Activated CD4-positive, alpha-beta T cell treated with anti-CD3 and anti-CD28 coated beads for 36 hours (primary cell): Measurements from ENCODE around the gene KLHDC9. TPM values are rescaled to one million over a fixed set of nuclear protein-coding genes. Genes with fewer than 3 reads are reported as not detected.

Source experiments
- ATAC-seq: fragments of 200-7000 bp; cut with Tn5 transposase; one replicate; pipeline ENCODE4 v1.10.0; 2021; ENCODE audit warnings: mild to moderate bottlenecking, moderate library complexity
- CTCF ChIA-PET: fragments of 350-600 bp; sonication (Branson Sonifier 250); formaldehyde crosslinking; loops from one replicate; lab custom pipeline; 2021; ENCODE audit warnings: antibody characterized with exemption; lab: Charles Lee
- POLR2A ChIA-PET: fragments of 350-600 bp; sonication (Branson Sonifier 250); formaldehyde crosslinking; loops from one replicate; lab custom pipeline; 2021; ENCODE audit warnings: antibody characterized with exemption, inconsistent platforms; lab: Charles Lee
- DNase-seq: peaks from one replicate; pipeline ENCODE4 v3.0.0-alpha.2; 2020
- H3K27ac Mint-ChIP-seq: one replicate; pipeline ENCODE4 v1.8.0; 2021; ENCODE audit warnings: mixed read lengths
- H3K27me3 Mint-ChIP-seq: one replicate; pipeline ENCODE4 v1.8.0; 2021; ENCODE audit warnings: mixed read lengths
- H3K36me3 Mint-ChIP-seq: one replicate; pipeline ENCODE4 v1.8.0; 2021; ENCODE audit warnings: low read depth, mixed read lengths
- H3K4me1 Mint-ChIP-seq: one replicate; pipeline ENCODE4 v1.8.0; 2021; ENCODE audit warnings: mixed read lengths
- H3K4me3 Mint-ChIP-seq: one replicate; pipeline ENCODE4 v1.8.0; 2021; ENCODE audit warnings: mild to moderate bottlenecking, moderate library complexity, mixed read lengths
- H3K9me3 Mint-ChIP-seq: one replicate; pipeline ENCODE4 v1.8.0; 2021; ENCODE audit warnings: low read depth, mixed read lengths
- intact Hi-C, 2 experiments: fragments of 100-400 bp; cut with DNase I in 1 of 2; cut with micrococcal nuclease in 1 of 2; formaldehyde crosslinking; loops; one replicate each; pipeline versions ENCODE4 v1.14.2 to v1.15.1; 2022 to 2024; cut with DNase I, micrococcal nuclease
- total RNA-seq, 2 experiments: library from RNA; stranded (reverse); gene quantifications; one replicate each; pipeline ENCODE4 v1.2.3, GENCODE V29; 2021

KLHDC9 gene
- total RNA-seq, 2 experiments from 2014 or later = 0.39 to 0.50 TPM

- H3K27me3 Mint-ChIP-seq = no peaks in the 10 kb centered on the region
- H3K4me1 Mint-ChIP-seq = peaks cover 57% of the 10 kb centered on the region
- ChIA-PET POLR2A (interaction anchor here (1.5 kb wide), 1 partner anchor 12 kb away, joined by 7 read pairs; the partner anchor contains the start of genes NIT1 and PFDN2), CTCF (interaction anchor here (0.5 to 1.5 kb wide), 3 partner anchors 8 to 184 kb away, joined by 3 to 4 read pairs (median 4); partner anchors contain the start of genes PPOX and SDHC)
- intact Hi-C loops = no loop called here
- no peak for DNase-seq
- no peak overlapping the region for H3K4me3 Mint-ChIP-seq
- ATAC-seq = no peak
- peaks cover 57% of the 10 kb centered on the region for H3K36me3 Mint-ChIP-seq
- no peaks in the 10 kb centered on the region for H3K9me3 Mint-ChIP-seq
- H3K27ac Mint-ChIP-seq = peak overlapping the region; percentile 62
Observed at GRCh38 chr1:161130266-161130665, 32.1 kb downstream of the KLHDC9 start.

- Mint-ChIP-seq H3K9me3 (no peaks in the 10 kb centered on the region), H3K27me3 (no peaks in the 10 kb centered on the region), H3K27ac (peak overlapping the region; percentile 62), H3K4me3 (no peak overlapping the region), H3K36me3 (peaks cover 47% of the 10 kb centered on the region), H3K4me1 (peaks cover 51% of the 10 kb centered on the region)
- intact Hi-C loops = loop anchor here (1.0 to 2.0 kb wide), 15 partner anchors 12 to 259 kb away; partner anchors contain the start of genes KLHDC9 (in 2 of the 2), UFC1 (in 2 of the 2), B4GALT3 (in 1 of the 2) and NDUFS2 (in 1 of the 2)
- ChIA-PET POLR2A (interaction anchor here (0.6 to 2.9 kb wide), 10 partner anchors 11 to 111 kb away, joined by 3 to 15 read pairs (median 5); partner anchors contain the start of genes B4GALT3, F11R, NIT1 and PFDN2), CTCF (interaction anchor here (1.1 to 2.7 kb wide), 9 partner anchors 12 to 111 kb away, joined by 3 to 14 read pairs (median 4); partner anchors contain the start of genes PPOX, TOMM40L and UFC1)
- no peak for ATAC-seq
- DNase-seq = peak; percentile 45
Observed at GRCh38 chr1:161131523-161132409, 33.6 kb downstream of the KLHDC9 start.

GRCh38 chr1:161132410-161133219, 34.5 kb downstream of the KLHDC9 start, which contains the start of gene DEDD:
DEDD (minus strand) TSS chr1:161132667; CDS start chr1:161124462, 8,205 bp downstream.
- Mint-ChIP-seq H3K9me3 (no peaks in the 10 kb centered on the region), H3K27me3 (no peaks in the 10 kb centered on the region), H3K4me3 (no peak within 1 kb of the TSS), H3K36me3 (peaks cover 40% of the 10 kb centered on the region), H3K4me1 (peaks cover 44% of the 10 kb centered on the region), H3K27ac (peak within 1 kb of the TSS; percentile 62)
- ATAC-seq = peak; percentile 97
- intact Hi-C loops = loop anchor here (1.0 to 2.0 kb wide), 15 partner anchors 13 to 258 kb away; partner anchors contain the start of genes KLHDC9 (in 2 of the 2), UFC1 (in 2 of the 2), B4GALT3 (in 1 of the 2) and NDUFS2 (in 1 of the 2)
- peak; percentile 95 for DNase-seq
- POLR2A ChIA-PET = interaction anchor here (0.6 to 2.9 kb wide), 11 partner anchors 12 to 112 kb away, joined by 3 to 15 read pairs (median 5); partner anchors contain the start of genes ARHGAP30, B4GALT3, F11R and NIT1
- CTCF ChIA-PET = interaction anchor here (1.1 to 2.7 kb wide), 9 partner anchors 10 to 93 kb away, joined by 3 to 14 read pairs (median 4); partner anchors contain the start of genes PPOX, TOMM40L and UFC1

- H3K27ac Mint-ChIP-seq = no peak overlapping the region
- POLR2A ChIA-PET = interaction anchor here (0.6 to 2.9 kb wide), 10 partner anchors 13 to 112 kb away, joined by 3 to 15 read pairs (median 5); partner anchors contain the start of genes ARHGAP30, B4GALT3, F11R and NIT1
- peaks cover 33% of the 10 kb centered on the region for H3K36me3 Mint-ChIP-seq
- H3K4me3 Mint-ChIP-seq = no peak overlapping the region
- peak; percentile 2 for ATAC-seq
- H3K4me1 Mint-ChIP-seq = peaks cover 37% of the 10 kb centered on the region
- CTCF ChIA-PET = interaction anchor here (0.9 to 2.7 kb wide), 9 partner anchors 9 to 108 kb away, joined by 3 to 14 read pairs (median 4); partner anchors contain the start of genes PPOX, TOMM40L and UFC1
- no peaks in the 10 kb centered on the region for H3K9me3 Mint-ChIP-seq
- intact Hi-C loops = loop anchor here (2.0 kb wide), 3 partner anchors 20 to 94 kb away; partner anchors contain the start of genes KLHDC9 (in 2 of the 2), TSTD1 (in 1 of the 2) and UFC1 (in 1 of the 2)
- no peak for DNase-seq
- H3K27me3 Mint-ChIP-seq = no peaks in the 10 kb centered on the region
Observed at GRCh38 chr1:161133220-161133740, 35.1 kb downstream of the KLHDC9 start.

GRCh38 chr1:161137881-161138280, 39.7 kb downstream of the KLHDC9 start:
- CTCF ChIA-PET = interaction anchor here (0.6 to 3.1 kb wide), 12 partner anchors 8 to 149 kb away, joined by 3 to 11 read pairs (median 4); partner anchors contain the start of genes ARHGAP30, F11R and UFC1
- H3K27me3 Mint-ChIP-seq = no peaks in the 10 kb centered on the region
- DNase-seq = no peak
- intact Hi-C loops = no loop called here
- H3K4me1 Mint-ChIP-seq = peaks cover 3% of the 10 kb centered on the region
- no peak for ATAC-seq
- H3K9me3 Mint-ChIP-seq = no peaks in the 10 kb centered on the region
- no peak overlapping the region for H3K4me3 Mint-ChIP-seq
- POLR2A ChIA-PET = no interaction called here
- no peak overlapping the region for H3K27ac Mint-ChIP-seq
- peaks cover 3% of the 10 kb centered on the region for H3K36me3 Mint-ChIP-seq

- ChIA-PET CTCF (interaction anchor here (0.6 to 3.1 kb wide), 13 partner anchors 8 to 150 kb away, joined by 3 to 11 read pairs (median 4); partner anchors contain the start of genes ARHGAP30, F11R and UFC1), POLR2A (interaction anchor here (0.6 kb wide), 2 partner anchors 45 to 78 kb away, joined by 5 to 7 read pairs; no protein-coding TSS in a partner anchor)
- H3K27ac Mint-ChIP-seq = peak overlapping the region; percentile 21
- no peak for ATAC-seq
- H3K4me1 Mint-ChIP-seq = peaks cover 3% of the 10 kb centered on the region
- intact Hi-C loops = no loop called here
- no peak for DNase-seq
- no peak overlapping the region for H3K4me3 Mint-ChIP-seq
- no peaks in the 10 kb centered on the region for H3K9me3 Mint-ChIP-seq
- peaks cover 3% of the 10 kb centered on the region for H3K36me3 Mint-ChIP-seq
- H3K27me3 Mint-ChIP-seq = no peaks in the 10 kb centered on the region
Observed at GRCh38 chr1:161138431-161138830, 40.3 kb downstream of the KLHDC9 start.

GRCh38 chr1:161139766-161140165, 41.6 kb downstream of the KLHDC9 start:
- Mint-ChIP-seq H3K4me1 (peaks cover 3% of the 10 kb centered on the region), H3K36me3 (peaks cover 3% of the 10 kb centered on the region), H3K4me3 (no peak overlapping the region), H3K9me3 (no peaks in the 10 kb centered on the region), H3K27me3 (no peaks in the 10 kb centered on the region), H3K27ac (no peak overlapping the region)
- ChIA-PET CTCF (interaction anchor here (0.8 to 3.1 kb wide), 5 partner anchors 34 to 187 kb away, joined by 3 to 11 read pairs (median 4); partner anchors contain the start of gene ARHGAP30), POLR2A (interaction anchor here (0.7 kb wide), 1 partner anchor 899 kb away, joined by 3 read pairs; no protein-coding TSS in a partner anchor)
- DNase-seq = peak; percentile 61
- intact Hi-C loops = loop anchor here in 1 of 2 experiments (1.0 to 5.0 kb wide), 3 partner anchors 32 to 142 kb away; no protein-coding TSS in a partner anchor
- peak; percentile 53 for ATAC-seq

- Mint-ChIP-seq H3K36me3 (no peaks in the 10 kb centered on the region), H3K4me3 (no peak overlapping the region), H3K4me1 (no peaks in the 10 kb centered on the region), H3K9me3 (no peaks in the 10 kb centered on the region), H3K27ac (no peak overlapping the region), H3K27me3 (no peaks in the 10 kb centered on the region)
- ChIA-PET CTCF (interaction anchor here (0.6 to 1.7 kb wide), 14 partner anchors 13 to 520 kb away, joined by 3 to 7 read pairs (median 4); partner anchors contain the start of gene USF1), POLR2A (no interaction called here)
- intact Hi-C loops = loop anchor here in 1 of 2 experiments (5.0 kb wide), 1 partner anchor 34 kb away; no protein-coding TSS in a partner anchor
- DNase-seq = no peak
- no peak for ATAC-seq
Observed at GRCh38 chr1:161140755-161141400, 42.7 kb downstream of the KLHDC9 start.

GRCh38 chr1:161145832-161146231, 47.7 kb downstream of the KLHDC9 start:
- no peaks in the 10 kb centered on the region for H3K4me1 Mint-ChIP-seq
- no peak for DNase-seq
- H3K27ac Mint-ChIP-seq = no peak overlapping the region
- ChIA-PET CTCF (interaction anchor here (0.8 to 1.1 kb wide), 2 partner anchors 9 to 20 kb away, joined by 3 to 4 read pairs; partner anchors contain the start of gene PPOX), POLR2A (interaction anchor here (0.8 kb wide), 1 partner anchor 107 kb away, joined by 3 read pairs; the partner anchor contains the start of gene TSTD1)
- no peak for ATAC-seq
- no peak overlapping the region for H3K4me3 Mint-ChIP-seq
- no peaks in the 10 kb centered on the region for H3K27me3 Mint-ChIP-seq
- intact Hi-C loops = no loop called here
- H3K9me3 Mint-ChIP-seq = no peaks in the 10 kb centered on the region
- H3K36me3 Mint-ChIP-seq = no peaks in the 10 kb centered on the region
